GM18505 (cell line): ENCODE results near the gene DLL1.
"Not testable (repeated sequence)": the region's sequence is repeated elsewhere in the genome, so short reads cannot be mapped to it uniquely, and the experiment has no call there.

Experiments used
- ATAC-seq: cut with Tn5 transposase; IDR thresholded peaks from one replicate; pipeline ENCODE4 v1.9.1; 2021; ENCODE audit not compliant: unreplicated experiment
- POLR2A ChIP-seq: IDR thresholded peaks from 4 replicates; pipeline ENCODE4 v1.6.1; 2011; ENCODE audit warnings: borderline replicate concordance; ENCODE audit not compliant: insufficient read depth, insufficient read length; ENCODE audit errors: extremely low read depth

The DLL1 gene

DNA sequence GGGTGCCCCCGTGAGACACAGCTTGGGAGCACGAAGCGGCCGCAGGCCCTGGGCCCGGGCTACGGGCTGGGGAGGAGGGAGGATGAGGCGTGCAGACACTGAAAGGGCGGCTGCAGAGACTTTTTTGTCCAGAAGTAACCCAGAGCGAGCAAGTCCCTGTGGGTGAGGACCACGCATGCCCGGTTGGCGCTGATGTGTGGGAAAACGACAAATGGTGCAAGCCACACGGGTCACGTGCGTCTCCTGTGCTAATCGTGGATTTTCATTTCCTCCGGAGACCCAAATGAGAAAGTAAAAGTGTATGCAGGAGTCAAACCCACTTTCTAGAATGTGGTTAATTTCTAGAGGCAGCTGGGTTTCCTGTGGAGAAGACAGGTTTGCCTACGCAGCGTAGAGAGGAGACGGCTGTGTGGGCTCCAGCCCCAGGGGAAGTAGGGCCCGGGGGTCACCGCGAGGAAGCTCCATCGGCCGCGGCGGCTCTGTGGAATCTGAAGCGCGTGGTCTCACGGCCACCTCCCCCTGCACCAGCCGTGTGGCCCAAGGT lies 19.0 kb downstream of the DLL1 start:
- TF ChIP-seq POLR2A: no peak
- ATAC-seq: peak; percentile 92

DNA sequence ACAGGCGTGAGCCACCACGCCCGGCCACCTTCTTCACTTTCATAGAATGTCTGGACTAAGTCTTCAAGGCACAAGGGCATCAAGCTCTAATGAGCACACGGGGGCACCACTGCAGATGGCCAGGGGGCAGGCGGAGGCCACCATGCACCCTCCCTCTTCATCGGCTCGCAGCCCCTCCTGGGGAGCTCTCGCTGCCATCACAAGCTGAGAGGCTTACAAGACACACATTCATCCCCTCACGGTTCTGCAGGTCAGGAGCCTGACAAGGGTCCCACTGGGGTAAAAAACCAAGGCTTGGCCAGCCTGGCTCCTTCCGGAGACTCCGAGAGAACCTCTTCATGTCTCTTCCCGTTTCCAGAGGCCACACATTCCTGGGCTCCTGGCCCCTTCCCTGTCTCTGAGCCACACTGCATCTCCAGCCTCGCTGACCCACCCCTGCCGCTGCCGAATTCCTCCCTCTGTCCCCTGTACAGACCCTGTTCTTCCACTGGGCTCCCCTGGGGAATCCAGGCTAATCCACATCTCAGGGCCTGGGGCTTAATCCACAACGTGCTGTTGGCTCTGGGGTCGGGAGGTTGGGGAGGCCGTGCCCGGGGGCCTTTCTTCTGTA lies 19.8 kb downstream of the DLL1 start:
- TF ChIP-seq POLR2A: no peak
- ATAC-seq: no peak

DNA sequence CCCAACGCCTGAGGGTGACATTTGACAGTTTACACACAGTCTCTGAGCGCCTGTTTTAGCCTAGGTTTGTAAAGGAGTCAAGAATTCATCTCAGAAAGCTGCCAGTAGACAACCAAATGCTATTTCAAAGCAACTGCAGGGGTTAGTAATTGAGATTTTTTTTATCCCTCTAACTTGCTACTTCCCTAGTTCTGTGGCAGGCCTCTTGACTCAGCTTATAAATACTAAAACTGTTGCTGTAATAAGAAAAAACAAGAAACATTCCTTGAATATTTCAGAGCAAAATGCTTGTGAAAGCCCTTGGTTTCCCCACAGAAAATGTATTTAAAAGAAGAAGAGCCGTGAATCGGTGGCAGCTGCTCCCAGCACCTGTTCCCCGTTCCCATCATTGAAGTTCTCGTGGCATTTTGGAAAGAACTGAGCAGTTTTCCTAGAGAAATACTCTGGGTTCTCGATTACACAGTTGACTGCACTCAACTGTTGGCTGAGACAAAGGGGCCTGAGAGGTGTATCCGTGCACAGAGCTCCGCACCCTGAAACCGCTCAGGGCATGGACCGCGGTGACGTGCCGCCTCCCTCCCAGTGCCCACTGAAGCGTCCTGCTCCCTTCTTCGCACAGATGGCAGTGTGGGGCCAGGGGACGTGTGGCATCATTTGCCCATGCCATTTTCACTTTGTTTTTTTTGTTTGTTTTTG lies 20.9 kb downstream of the DLL1 start:
- no peak for TF ChIP-seq POLR2A
- no peak for ATAC-seq

DNA sequence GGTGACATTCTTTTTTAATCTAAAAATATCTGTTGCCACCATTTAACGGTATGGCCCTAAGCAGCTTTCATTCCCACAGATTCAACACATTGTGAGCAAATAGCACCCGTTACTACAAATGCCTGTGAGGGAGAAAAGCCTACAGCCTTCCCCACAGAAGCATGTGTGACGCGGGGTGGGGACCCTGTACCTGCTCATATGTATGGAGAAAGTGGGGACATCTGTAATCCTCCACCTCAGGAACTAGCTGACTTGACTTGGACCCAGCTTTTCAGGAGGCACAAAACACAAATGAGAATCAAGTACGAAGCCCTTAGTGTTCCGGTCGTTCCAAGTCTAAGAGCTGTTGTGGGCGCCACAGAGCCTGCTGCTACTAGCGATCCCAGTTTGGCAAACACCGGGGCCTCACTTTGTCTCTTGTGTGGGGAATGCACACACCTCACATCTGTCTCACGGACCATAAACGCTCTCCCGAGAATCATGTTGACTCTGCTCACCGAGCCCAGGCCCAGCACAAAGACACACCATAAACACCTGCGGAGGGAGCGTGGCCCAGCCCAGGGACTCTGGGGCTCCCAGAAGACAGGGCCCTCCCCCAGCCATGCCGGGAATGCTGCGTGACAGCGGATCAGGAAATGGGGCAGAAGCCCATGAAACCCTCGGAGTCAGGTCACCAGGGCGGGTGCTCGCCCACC lies 21.6 kb downstream of the DLL1 start:
- no peak for TF ChIP-seq POLR2A
- no peak for ATAC-seq

DNA sequence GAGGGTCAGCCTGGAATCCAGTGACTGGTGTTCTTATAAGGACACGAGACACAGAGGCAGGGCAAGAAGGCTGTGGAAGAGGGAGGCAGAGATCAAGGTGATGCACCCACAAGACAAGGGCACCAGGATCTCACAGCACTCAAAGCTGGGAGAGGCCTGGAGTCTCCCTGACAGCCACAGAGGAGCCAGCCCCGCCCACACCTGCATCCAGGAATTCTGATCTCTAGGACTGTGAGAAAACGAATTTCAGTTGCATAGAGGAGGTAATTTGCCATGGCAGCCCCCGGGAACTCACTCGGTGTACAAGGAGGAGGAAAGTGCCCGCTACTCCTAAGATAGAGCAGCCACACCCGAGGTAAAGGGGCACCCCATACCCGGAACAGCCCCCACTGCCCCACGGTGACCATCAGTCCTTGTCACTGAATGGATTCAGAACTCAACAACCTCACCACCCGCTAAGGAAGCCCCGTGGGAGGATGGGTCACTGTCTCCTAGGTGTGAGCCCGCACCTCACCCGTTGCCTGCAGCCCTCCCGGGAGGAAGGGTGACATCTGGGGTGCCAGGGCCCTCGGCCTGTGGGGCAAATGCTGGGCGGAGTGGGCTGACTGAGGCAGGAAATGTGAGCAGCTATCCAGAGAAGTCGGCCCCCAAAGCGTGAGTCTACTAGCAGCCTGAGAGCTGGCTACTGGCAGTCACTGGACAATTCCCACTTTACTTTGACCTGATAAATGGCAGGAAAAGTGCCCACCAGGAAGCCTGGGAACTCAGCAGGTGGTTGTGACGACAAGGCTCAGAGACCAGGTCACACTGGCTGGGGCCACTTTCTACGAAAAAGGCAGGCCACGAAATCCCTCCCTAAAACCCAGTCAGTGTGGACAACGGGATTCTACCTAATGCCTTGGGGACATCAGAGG lies 22.4 kb downstream of the DLL1 start:
- no peak for TF ChIP-seq POLR2A
- ATAC-seq: no peak

DNA sequence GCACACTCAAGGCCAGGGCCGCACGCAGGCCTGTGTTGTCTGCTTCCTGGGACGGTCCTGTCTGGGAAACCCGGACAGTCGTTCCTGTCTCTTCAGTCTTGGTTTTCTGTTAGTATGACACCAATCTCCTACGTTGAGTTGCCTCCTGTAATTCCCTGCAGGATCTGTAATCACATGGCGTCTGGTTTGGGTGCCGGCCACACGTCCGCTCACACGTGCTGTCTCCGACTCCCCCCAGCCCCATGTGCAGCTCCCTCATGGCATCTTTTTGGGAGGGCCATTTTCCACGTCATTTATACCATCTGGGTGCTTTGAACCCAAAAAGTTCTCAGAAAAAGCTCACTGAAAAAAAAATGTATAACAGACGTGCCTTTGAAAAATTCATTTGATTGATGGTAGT lies 23.2 kb downstream of the DLL1 start:
- ATAC-seq: no peak
- no peak for TF ChIP-seq POLR2A

DNA sequence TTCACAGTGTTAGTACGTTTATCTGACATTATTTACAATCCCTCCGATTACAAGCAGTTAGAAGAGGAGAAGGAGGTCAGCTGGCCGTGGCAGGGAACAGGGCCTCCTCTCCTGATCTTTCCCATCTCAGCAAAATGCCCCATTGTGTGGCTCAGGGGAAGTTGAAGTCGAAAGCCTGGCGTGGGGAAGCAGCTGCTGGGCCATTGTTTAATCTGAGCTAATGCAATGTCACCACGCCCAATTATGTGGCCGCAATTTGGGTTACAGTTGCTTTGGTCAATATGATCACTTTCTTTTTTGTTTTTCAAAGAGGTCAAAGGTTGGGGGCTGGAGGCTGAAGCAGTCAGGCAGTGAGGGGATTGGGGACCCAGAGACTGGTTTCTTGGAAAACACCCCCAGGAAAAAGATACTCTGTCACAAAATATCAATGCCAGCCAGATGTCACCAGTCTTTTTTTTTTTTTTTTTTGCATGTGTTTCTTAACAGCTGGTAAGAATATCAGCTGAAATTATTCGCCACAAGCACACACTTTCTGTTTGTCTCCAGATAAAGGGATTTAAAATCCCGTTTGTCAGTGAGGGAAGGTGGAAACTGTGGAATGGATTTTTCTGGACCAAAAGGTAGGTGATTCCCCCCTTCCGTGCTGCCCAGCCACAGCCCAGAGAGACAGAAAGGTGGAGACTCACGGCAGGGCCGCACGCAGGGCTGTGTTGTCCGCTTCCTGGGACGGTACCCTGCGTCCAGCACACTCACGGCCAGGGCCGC lies 24.6 kb downstream of the DLL1 start:
- ATAC-seq: no peak
- TF ChIP-seq POLR2A: no peak

DNA sequence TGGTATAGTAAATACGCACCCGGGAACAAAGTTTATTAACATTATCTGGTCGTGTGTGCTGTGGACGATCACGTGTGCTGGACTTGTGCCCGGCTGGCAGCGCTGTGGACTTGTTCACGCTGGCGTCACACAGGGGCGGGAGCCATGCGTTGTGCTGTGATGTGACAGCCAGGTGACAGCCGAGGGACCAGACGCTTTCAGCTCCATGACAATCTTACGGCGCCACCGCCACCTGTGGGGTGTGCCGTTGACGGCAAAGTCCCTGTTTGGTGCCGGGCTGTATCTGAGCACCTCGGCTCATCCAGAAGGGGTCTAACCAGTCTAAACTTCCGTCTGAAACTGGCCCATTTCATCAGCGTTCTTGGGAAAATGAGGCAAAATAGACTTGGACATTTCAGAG lies 25.2 kb downstream of the DLL1 start:
- ATAC-seq: no peak
- no peak for TF ChIP-seq POLR2A

DNA sequence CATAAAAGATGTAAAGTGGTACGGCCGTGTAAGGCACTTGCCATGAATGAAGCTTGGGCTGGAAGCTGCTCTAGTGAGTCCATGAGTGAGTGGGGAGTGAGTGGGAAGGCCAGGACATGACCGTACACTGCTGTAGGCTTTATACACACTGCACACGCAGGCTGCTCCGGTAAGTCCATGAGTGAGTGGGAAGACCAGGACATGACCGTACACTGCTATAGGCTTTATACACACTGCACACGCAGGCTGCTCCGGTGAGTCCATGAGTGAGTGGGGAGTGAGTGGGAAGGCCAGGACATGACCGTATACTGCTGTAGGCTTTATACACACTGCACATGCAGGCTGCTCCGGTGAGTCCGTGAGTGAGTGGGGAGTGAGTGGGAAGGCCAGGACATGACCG lies 26.2 kb downstream of the DLL1 start:
- ATAC-seq: not testable (repeated sequence)

DNA sequence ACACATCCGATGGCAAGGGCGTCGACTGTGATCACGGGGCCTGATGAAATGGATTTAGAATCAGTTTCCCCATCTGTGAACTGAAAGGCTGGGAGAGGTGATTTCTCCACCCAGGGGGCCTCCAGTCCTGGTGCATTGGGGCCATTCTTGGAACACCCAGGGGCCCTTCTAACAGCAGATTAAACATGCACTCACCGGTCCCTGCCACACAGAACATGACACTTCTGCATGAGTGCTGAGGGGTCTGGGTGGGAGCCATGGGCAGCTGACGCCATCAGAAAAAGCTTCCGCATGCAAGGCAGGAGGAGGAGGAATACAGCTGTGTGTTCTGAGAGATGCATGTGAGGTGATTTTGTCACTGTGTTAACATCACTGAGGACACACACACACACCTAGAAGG lies 26.8 kb downstream of the DLL1 start:
- ATAC-seq: no peak
- TF ChIP-seq POLR2A: no peak

DNA sequence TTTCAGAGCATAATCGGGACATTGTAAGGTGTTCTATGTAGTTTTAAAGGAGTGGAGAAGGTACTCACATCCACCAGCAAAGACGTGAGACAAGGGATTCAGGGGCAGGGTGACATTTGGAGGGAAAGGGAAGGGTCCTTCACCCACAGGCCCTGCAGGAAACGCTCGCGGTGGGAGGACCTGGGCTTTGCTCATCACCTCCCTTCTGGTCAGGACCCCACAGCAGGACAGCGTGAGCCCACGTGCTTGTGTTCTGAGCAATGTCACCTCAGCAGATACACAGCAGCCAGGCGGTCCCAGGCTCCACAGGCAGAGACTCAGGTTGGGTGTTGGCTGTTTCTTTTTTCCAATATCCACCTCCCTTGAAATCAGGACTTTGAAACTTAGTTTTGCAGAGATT lies 27.5 kb downstream of the DLL1 start:
- ATAC-seq: no peak
- TF ChIP-seq POLR2A: no peak

DNA sequence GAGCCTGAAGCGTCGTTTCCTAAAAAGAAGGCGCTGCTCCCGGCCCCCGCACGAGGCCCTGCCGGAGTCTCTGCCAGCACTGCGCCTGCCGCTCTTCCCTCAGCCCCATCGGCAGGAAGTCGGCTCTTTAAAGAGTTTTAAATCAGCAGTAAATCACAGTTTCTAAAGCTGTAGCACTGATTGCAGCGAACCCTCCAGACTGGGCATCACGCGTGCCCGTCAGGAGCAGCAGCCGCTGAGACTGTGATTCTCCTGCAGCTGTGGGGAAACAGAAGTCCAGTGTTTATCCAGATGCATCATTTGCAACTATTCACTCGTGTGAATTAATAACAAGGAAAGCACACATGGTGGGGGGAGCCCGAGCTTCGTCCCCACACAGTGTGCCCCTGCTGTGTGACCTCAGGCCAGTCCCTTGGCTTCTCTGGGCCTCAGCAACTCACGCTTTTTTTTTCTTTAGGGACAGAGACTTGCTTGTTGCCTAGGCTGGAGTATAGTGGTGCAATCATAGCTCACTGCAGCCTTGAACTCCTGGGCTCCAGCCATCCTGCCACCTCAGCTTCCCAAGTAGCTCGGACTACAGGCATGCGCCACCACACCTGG lies 28.3 kb downstream of the DLL1 start:
- no peak for ATAC-seq
- TF ChIP-seq POLR2A: no peak
